ENCODE results near the gene GNAL.

DNA sequence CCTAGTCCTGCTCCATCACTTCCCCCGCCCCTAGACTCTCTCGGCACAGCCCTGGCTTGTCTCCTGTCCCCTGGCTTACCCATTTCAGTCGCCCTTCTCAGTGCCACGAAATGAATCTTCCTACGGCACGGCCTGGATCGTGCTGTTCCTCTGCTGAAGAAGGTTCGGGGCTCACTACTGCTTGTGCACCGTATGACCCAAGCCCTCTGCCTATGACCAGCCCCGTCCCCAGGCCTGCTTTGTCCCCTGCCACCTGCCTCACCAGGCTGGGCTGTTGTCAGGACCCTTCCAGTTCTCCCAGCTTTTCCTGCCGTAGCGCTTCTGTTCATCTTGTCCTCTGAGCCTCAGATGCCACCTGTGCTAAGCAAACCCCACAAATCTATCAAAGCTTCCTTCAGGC is 176.0 kb downstream of the GNAL start:
- TF ChIP-seq EZH2phosphoT487 (IDR thresholded peaks at IDR 0.05; ENCODE audit: unreplicated experiment) (no peak), EZH2 (IDR thresholded peaks at IDR 0.05; ENCODE audit: low read depth, unreplicated experiment) (no peak), CTCF (conservative IDR thresholded peaks at IDR 0.05; ENCODE audit: low read depth in 2 of 2) (no peak), POLR2AphosphoS5 (IDR thresholded peaks at IDR 0.05; ENCODE audit: low read depth) (no peak)

Data from GM23338 (cell line).